IgD-negative memory B cell (primary cell): ENCODE measurements around the gene UCK1. TPM values are rescaled to one million over a fixed set of nuclear protein-coding genes. Genes with fewer than 3 reads are reported as not detected.
A peak's percentile ranks its signal among the peaks of the same experiment; 100 is the strongest.
"Not testable (repeated sequence)": the region's sequence is repeated elsewhere in the genome, so short reads cannot be mapped to it uniquely, and the experiment has no call there.

Experiments
- H3K27ac Mint-ChIP-seq, 3 donors: one replicate each; pipeline ENCODE4 v1.8.0; 2020 to 2022; ENCODE audit warnings: mild to moderate bottlenecking in 3 of 3, mixed read lengths in 3 of 3, moderate library complexity in 1 of 3
- H3K27me3 Mint-ChIP-seq: one replicate; pipeline ENCODE4 v1.8.0; 2021; ENCODE audit warnings: mixed read lengths
- H3K36me3 Mint-ChIP-seq: one replicate; pipeline ENCODE4 v1.8.0; 2020; ENCODE audit warnings: mild to moderate bottlenecking, mixed read lengths
- H3K4me1 Mint-ChIP-seq, 3 donors: one replicate each; pipeline ENCODE4 v1.8.0; 2020 to 2022; ENCODE audit warnings: mixed read lengths in 3 of 3, mild to moderate bottlenecking in 1 of 3
- H3K4me3 Mint-ChIP-seq, 4 donors: one replicate each; pipeline ENCODE4 v1.8.0; 2020 to 2022; ENCODE audit warnings: mild to moderate bottlenecking in 4 of 4, mixed read lengths in 4 of 4, moderate library complexity in 3 of 4
- H3K9me3 Mint-ChIP-seq, 3 donors: one replicate each; pipeline ENCODE4 v1.8.0; 2020 to 2021; ENCODE audit warnings: mixed read lengths in 3 of 3, mild to moderate bottlenecking in 1 of 3
- polyA plus RNA-seq: library from polyadenylated mRNA; unstranded; fragments of 300-500 nt; fragmentation: Illumina TruSeq; gene quantifications from one replicate; pipeline ENCODE4 v1.2.3, GENCODE V29; 2021

Gene UCK1
- polyA plus RNA-seq, 1 donor from 2014 or later: 26.2 TPM

- peaks cover 2% of the 10 kb centered on the region for H3K36me3 Mint-ChIP-seq
- H3K27ac Mint-ChIP-seq: peak overlapping the region in 1 of 3 donors; percentile 86
- H3K9me3 Mint-ChIP-seq: peaks cover 0 to 6% (median 0%) of the 10 kb centered on the region in 3 donors
- H3K27me3 Mint-ChIP-seq: no peaks in the 10 kb centered on the region
- H3K4me3 Mint-ChIP-seq: peak overlapping the region in 1 of 4 donors; percentile 39
- peaks cover 0 to 1% (median 0%) of the 10 kb centered on the region in 3 donors for H3K4me1 Mint-ChIP-seq
Observed at GRCh38 chr9:131562032-131562959, 31.2 kb upstream of the UCK1 start.

DNA sequence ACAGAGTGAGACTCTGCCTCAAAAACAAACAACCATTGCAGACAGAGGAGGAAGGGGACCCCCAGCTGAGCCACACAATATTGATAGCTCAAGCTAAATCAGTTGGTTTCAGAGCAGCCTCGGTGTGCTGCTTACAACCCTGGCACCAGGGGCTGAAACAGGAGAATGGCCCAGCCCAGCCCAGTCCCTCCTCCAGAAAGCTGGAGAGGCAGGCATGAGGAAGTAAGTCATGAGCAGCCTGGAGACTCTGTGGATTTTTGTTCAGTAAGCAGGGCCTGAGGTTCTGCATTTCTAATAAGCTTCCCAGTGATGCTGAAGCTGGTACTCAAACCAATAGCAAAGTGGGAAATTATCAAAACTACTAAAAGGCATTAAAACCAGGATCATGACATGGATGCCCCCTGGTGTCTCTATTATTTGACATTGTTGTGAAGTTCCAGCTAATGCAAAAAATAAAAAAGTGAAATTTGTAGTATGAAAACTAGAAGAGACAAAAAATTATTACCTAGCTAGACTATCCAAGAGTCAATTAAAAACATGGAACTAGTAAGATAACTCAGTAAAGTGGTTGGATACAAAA is 28.4 kb upstream of the UCK1 start:
- Mint-ChIP-seq H3K27ac (peak overlapping the region in 2 of 3 donors; percentile 31 to 50), H3K4me3 (no peak overlapping the region), H3K36me3 (peaks cover 2% of the 10 kb centered on the region), H3K4me1 (no peaks in the 10 kb centered on the region), H3K27me3 (peaks cover 12% of the 10 kb centered on the region), H3K9me3 (peaks cover 0 to 6% (median 0%) of the 10 kb centered on the region in 3 donors)

- Mint-ChIP-seq H3K36me3 (peaks cover 2% of the 10 kb centered on the region), H3K9me3 (peaks cover 0 to 6% (median 0%) of the 10 kb centered on the region in 3 donors), H3K4me1 (peaks cover 0 to 2% (median 0%) of the 10 kb centered on the region in 3 donors), H3K27me3 (peaks cover 23% of the 10 kb centered on the region), H3K4me3 (peak overlapping the region in 1 of 4 donors; percentile 37), H3K27ac (peak overlapping the region in 1 of 3 donors; percentile 50)
Observed at GRCh38 chr9:131557855-131558548, 26.9 kb upstream of the UCK1 start.

GRCh38 chr9:131555841-131556673 is 25.0 kb upstream of the UCK1 start:
- Mint-ChIP-seq H3K9me3 (peaks cover 0 to 2% (median 0%) of the 10 kb centered on the region in 3 donors), H3K27ac (peak overlapping the region in 1 of 3 donors; percentile 82), H3K4me3 (no peak overlapping the region), H3K36me3 (no peaks in the 10 kb centered on the region), H3K27me3 (peaks cover 26% of the 10 kb centered on the region), H3K4me1 (peaks cover 0 to 2% (median 0%) of the 10 kb centered on the region in 3 donors)

GRCh38 chr9:131554843-131555351 is 23.8 kb upstream of the UCK1 start:
- Mint-ChIP-seq H3K9me3 (peaks cover 0 to 2% (median 0%) of the 10 kb centered on the region in 3 donors), H3K4me1 (peaks cover 0 to 2% (median 0%) of the 10 kb centered on the region in 3 donors), H3K36me3 (peaks cover 2% of the 10 kb centered on the region), H3K27ac (no peak overlapping the region), H3K4me3 (no peak overlapping the region), H3K27me3 (peaks cover 29% of the 10 kb centered on the region)

DNA sequence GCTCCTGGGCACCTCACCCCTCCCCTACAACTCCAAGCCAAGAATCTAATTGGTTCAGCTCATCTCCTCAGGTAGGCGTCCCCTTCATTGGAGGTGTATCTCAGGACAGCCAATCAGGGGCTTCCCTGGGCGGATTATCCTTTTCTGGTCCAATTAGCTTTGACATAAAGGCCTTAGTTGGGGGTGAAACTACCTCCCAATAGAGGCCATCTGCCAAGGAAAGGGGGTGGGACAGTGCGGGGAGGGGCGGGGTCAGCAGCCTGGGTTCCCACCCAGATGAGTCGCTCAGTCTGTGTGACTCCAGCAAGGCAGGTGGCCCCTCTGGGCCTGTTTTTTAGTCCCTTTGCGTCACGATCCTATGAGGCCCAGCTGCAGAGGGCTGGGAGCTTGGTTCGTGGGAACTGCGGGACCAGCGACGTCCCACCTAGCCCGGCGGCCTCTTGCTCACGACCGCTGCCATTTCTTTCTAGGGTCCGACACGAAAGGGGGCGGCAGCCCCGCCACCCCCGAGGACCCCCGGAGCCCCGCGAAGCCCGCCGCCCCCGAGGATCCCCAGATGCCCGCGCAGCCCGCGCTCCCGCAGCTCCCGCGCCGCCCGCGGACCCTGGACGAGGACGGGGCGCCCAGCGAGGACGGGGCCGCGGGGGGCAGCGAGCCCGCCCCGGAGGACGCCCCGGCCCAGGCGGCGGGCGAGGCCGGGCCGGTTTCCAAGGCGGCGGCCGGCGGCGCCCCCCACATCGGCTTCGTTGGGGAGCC is 23.2 kb upstream of the UCK1 start:
- Mint-ChIP-seq H3K9me3 (peaks cover 0 to 2% (median 1%) of the 10 kb centered on the region in 3 donors), H3K4me3 (no peak overlapping the region), H3K4me1 (peaks cover 0 to 2% (median 0%) of the 10 kb centered on the region in 3 donors), H3K27ac (no peak overlapping the region), H3K36me3 (peaks cover 2% of the 10 kb centered on the region), H3K27me3 (peaks cover 35% of the 10 kb centered on the region)

DNA sequence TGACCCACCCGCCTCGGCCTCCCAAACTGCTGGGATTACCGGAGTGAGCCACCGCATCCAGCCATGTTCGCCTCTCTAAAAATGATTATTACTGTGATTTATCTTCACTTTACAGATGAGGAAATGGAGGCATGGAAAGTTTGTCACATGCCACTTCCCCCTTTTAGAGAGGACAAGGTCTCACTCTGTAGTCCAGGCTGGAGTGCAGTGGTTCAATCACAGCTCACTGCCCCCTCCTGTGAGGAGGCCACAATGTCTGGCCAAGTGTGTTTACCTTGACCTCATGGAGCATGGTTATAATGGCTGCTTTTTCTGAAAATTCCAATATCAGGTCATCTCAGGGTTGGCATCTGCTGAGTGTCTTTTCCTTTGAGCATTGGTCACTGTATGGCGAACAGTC is 21.0 kb upstream of the UCK1 start:
- no peak overlapping the region for H3K27ac Mint-ChIP-seq
- peaks cover 0 to 2% (median 0%) of the 10 kb centered on the region in 3 donors for H3K4me1 Mint-ChIP-seq
- peaks cover 2 to 10% (median 9%) of the 10 kb centered on the region in 3 donors for H3K9me3 Mint-ChIP-seq

GRCh38 chr9:131550465-131550864 is 19.4 kb upstream of the UCK1 start:
- H3K4me1 Mint-ChIP-seq, H3K9me3 Mint-ChIP-seq, H3K4me3 Mint-ChIP-seq, H3K36me3 Mint-ChIP-seq: not testable (repeated sequence)
- Mint-ChIP-seq H3K27me3 (peaks cover 56% of the 10 kb centered on the region), H3K27ac (peak overlapping the region in 1 of 3 donors; percentile 13)

More for the DNA sequence above, 21.0 kb upstream of the UCK1 start:
- Mint-ChIP-seq H3K27me3 (peaks cover 57% of the 10 kb centered on the region), H3K36me3 (peaks cover 4% of the 10 kb centered on the region), H3K4me3 (no peak overlapping the region)

DNA sequence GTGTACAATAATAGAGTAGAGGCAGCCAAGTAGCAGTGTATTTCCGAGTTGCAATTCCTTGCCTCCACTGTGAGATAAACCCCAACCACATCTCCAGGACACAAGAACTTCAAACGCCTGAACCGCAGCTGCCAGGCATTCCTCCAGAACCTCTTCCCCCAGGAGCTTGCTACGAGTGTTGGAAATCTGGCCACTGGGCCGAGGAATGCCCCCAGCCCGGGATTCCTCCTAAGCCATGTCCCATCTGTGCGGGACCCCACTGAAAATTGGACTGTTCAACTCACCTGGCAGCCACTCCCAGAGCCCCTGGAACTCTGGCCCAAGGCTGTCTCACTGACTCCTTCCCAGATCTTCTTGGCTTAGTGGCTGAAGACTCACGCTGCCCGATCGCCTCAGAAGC is 18.1 kb upstream of the UCK1 start:
- peak overlapping the region in 1 of 4 donors; percentile 46 for H3K4me3 Mint-ChIP-seq
- H3K27me3 Mint-ChIP-seq: peaks cover 53% of the 10 kb centered on the region

GRCh38 chr9:131546336-131547084 is 15.4 kb upstream of the UCK1 start:
- Mint-ChIP-seq H3K27me3 (peaks cover 42% of the 10 kb centered on the region), H3K27ac (no peak overlapping the region)

More for the DNA sequence above, 18.1 kb upstream of the UCK1 start:
- peaks cover 2 to 15% (median 10%) of the 10 kb centered on the region in 3 donors for H3K9me3 Mint-ChIP-seq
- H3K36me3 Mint-ChIP-seq, H3K27ac Mint-ChIP-seq, H3K4me1 Mint-ChIP-seq: not testable (repeated sequence)

DNA sequence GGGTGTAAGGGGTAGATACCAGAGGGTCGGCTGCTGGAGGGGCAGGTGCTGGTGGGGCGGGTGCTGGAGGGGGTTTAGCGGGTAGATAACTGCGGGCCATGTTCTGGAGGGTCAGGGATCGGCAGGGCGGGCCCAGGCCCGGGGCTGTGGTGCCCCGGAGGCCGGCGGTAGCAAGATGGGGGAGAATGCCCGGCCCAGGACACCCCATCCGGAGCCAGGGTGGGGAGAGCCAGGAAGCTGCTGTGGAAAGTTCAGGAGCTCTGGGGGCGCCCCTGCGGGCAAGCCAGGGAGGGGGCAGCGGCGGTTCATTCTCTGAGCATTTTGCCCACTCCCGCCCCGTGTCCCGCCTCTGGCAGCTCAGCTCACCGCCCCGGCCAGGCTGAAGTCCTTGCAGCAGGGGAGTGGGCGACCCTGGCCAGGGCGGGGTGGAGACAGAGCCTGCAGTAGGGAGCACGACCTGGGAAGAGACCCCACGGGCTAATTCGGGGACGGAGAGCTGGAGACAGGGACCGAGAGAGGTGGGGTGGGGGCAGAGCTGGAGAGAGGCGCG is 14.8 kb upstream of the UCK1 start:
- no peak overlapping the region for H3K4me3 Mint-ChIP-seq
- peaks cover 4% of the 10 kb centered on the region for H3K36me3 Mint-ChIP-seq
- H3K27ac Mint-ChIP-seq: no peak overlapping the region
- H3K27me3 Mint-ChIP-seq: peaks cover 40% of the 10 kb centered on the region
- peaks cover 0 to 2% (median 0%) of the 10 kb centered on the region in 3 donors for H3K4me1 Mint-ChIP-seq
- peaks cover 6 to 25% (median 15%) of the 10 kb centered on the region in 3 donors for H3K9me3 Mint-ChIP-seq

More at GRCh38 chr9:131546336-131547084, 15.4 kb upstream of the UCK1 start:
- Mint-ChIP-seq H3K4me1 (peaks cover 0 to 2% (median 0%) of the 10 kb centered on the region in 3 donors), H3K4me3 (peak overlapping the region in 2 of 4 donors; percentile 78 to 81), H3K9me3 (peaks cover 6 to 25% (median 15%) of the 10 kb centered on the region in 3 donors), H3K36me3 (peaks cover 4% of the 10 kb centered on the region)

GRCh38 chr9:131545003-131545785 is 14.1 kb upstream of the UCK1 start, which contains the start of gene PRRT1B:
Gene PRRT1B (plus strand): TSS chr9:131545523. CDS start chr9:131545616, 93 bp downstream.
- Mint-ChIP-seq H3K9me3 (peaks cover 6 to 25% (median 15%) of the 10 kb centered on the region in 3 donors), H3K4me1 (peaks cover 0 to 2% (median 0%) of the 10 kb centered on the region in 3 donors), H3K27me3 (peaks cover 37% of the 10 kb centered on the region), H3K27ac (peak within 1 kb of the TSS in 1 of 3 donors; percentile 67), H3K4me3 (peak within 1 kb of the TSS in 1 of 4 donors; percentile 67), H3K36me3 (peaks cover 2% of the 10 kb centered on the region)
